WTC11 (cell line): ENCODE measurements around the gene WWOX.

Experiments
- CREB1 ChIP-seq: sonication (generic); formaldehyde crosslinking; IDR thresholded peaks from 2 replicates; pipeline ENCODE4 v1.8.0; 2023; ENCODE audit warnings: mild to moderate bottlenecking, missing genetic modification reagents
- CTCF ChIP-seq: fragments of 200-600 bp; IDR thresholded peaks from 2 replicates; pipeline ENCODE4 v1.8.0; 2022; ENCODE audit warnings: antibody characterized with exemption
- FOXP4 ChIP-seq: sonication (generic); formaldehyde crosslinking; IDR thresholded peaks from 2 replicates; pipeline ENCODE4 v1.8.0; 2022; ENCODE audit warnings: mild to moderate bottlenecking, missing genetic modification reagents
- ZNF232 ChIP-seq: sonication (generic); formaldehyde crosslinking; IDR thresholded peaks from 2 replicates; pipeline ENCODE4 v1.8.0; 2022; ENCODE audit warnings: mild to moderate bottlenecking, missing genetic modification reagents

GRCh38 chr16:78694414-78694813 lies 595.0 kb downstream of the WWOX start:
- no peak for TF ChIP-seq CTCF
- no peak for TF ChIP-seq CREB1 (CRISPR knock-in tag)
- no peak for TF ChIP-seq FOXP4
- no peak for TF ChIP-seq ZNF232
